Stomach (tissue), 9 donors: ENCODE results near the gene TMEFF2. TPM values are rescaled to one million over a fixed set of nuclear protein-coding genes. Genes with fewer than 3 reads are reported as not detected.

Source experiments
- DNase-seq, 2 donors: peaks; one replicate each; pipeline versions ENCODE4 v3.0.0 to v3.0.0-alpha.2; 2013 to 2019
- H3K27ac ChIP-seq, 5 donors: fragments of 200-600 bp in 4 of 5; sonication (generic) in 4 of 5; one replicate each; pipeline ENCODE4 v1.5.1; 2013 to 2019; ENCODE audit warnings: mild to moderate bottlenecking in 1 of 5, moderate library complexity in 1 of 5
- H3K27me3 ChIP-seq, 3 donors: fragments of 200-600 bp; sonication (generic); one replicate each; pipeline ENCODE4 v1.5.1; 2017 to 2019; ENCODE audit warnings: mixed run types in 1 of 3
- H3K36me3 ChIP-seq, 4 donors: fragments of 200-600 bp; sonication (generic); 1 replicate in 3 of 4; 2 replicates in 1 of 4; pipeline ENCODE4 v1.5.1; 2016 to 2019
- H3K4me1 ChIP-seq, 4 donors: fragments of 200-600 bp; sonication (generic); one replicate each; pipeline ENCODE4 v1.5.1; 2016 to 2019
- H3K4me3 ChIP-seq, 4 donors: fragments of 200-600 bp; sonication (generic) in 3 of 4; one replicate each; pipeline ENCODE4 v1.5.1; 2016 to 2019; ENCODE audit warnings: mild to moderate bottlenecking in 1 of 4
- H3K9me3 ChIP-seq, 4 donors: fragments of 200-600 bp; sonication (generic); one replicate each; pipeline ENCODE4 v1.5.1; 2016 to 2019
- EP300 ChIP-seq: sonication (generic); formaldehyde crosslinking; IDR thresholded peaks from one replicate; pipeline ENCODE4 v1.6.1; 2017; ENCODE audit warnings: antibody characterized with exemption
- POLR2A ChIP-seq, 4 donors: fragments of 450-650 bp; IDR thresholded peaks; one replicate each; pipeline ENCODE4 v1.6.1; 2016; ENCODE audit warnings: antibody characterized with exemption in 4 of 4, control low read depth in 2 of 4, mild to moderate bottlenecking in 1 of 4, moderate library complexity in 1 of 4
- POLR2AphosphoS5 ChIP-seq, 3 donors: sonication (generic); formaldehyde crosslinking; IDR thresholded peaks; one replicate each; pipeline ENCODE4 v1.6.1; 2016; ENCODE audit warnings: antibody characterized with exemption in 3 of 3
- WGBS, 5 donors: extraction: QIAGEN DNeasy Blood & Tissue Kit in 3 of 5; methylation state at CpG; one replicate each; pipeline versions ENCODE4 v1.1.5 to v1.1.7; 2013 to 2018; 5-methylcytosine and 5-hydroxymethylcytosine counted together
- intact Hi-C: fragments of 100-400 bp; cut with DNase I; formaldehyde crosslinking; loops from one replicate; pipeline ENCODE4 v1.15.1; 2023; ENCODE audit warnings: low total_unique reads
- polyA plus RNA-seq, 3 donors: library from polyadenylated mRNA; stranded (reverse); fragments of 200-250 nt; gene quantifications; one replicate each; pipeline ENCODE4 v1.2.3, GENCODE V29; 2013
- total RNA-seq, 5 donors: library from RNA; depleted of rRNA; stranded (reverse); fragments of >200 nt; gene quantifications; one replicate each; pipeline versions ENCODE4 v1.1.0 to v1.2.3, GENCODE V29; 2014 to 2016
- TF ChIP-seq, protein P1 (sequence below), 7 experiments: fragments of 450-650 bp in 4 of 7; fragments of 200-600 bp in 3 of 7; sonication (generic) in 3 of 7; IDR thresholded peaks; one replicate each; pipeline ENCODE4 v1.5.1; 2016 to 2019; ENCODE audit warnings: antibody characterized with exemption in 7 of 7, control low read depth in 2 of 7, mild to moderate bottlenecking in 1 of 7
- donor health status: healthy with polysubstance abuse.
- donor health status: Bipolar disorder and iron deficiency.
- donor health status: healthy.

Gene TMEFF2
- total and polyA plus RNA-seq, 8 donors: 0.23 to 0.50 (median 0.37) TPM; not detected in 3

DNA sequence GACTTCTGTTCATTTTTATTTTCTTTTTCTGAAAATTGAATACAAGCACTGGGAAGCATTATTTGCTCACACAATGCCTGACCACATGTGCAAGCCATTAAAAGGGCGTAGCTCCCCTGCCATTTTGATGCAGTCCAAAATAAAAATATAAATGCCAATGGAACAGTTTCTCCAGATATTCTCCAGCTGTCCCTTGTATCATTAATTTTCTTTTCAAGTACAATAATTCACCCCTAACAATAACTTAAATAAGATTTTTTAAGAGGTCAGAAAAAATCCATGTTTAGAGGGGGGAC lies 168.0 kb downstream of the TMEFF2 start:
- no peak for DNase-seq
- intact Hi-C loops: no loop called here
- no peaks in the 10 kb centered on the region for H3K36me3 ChIP-seq
- H3K4me3 ChIP-seq: no peak overlapping the region
- no peak for TF ChIP-seq POLR2AphosphoS5 (IDR thresholded peaks at IDR 0.05)
- no peak for TF ChIP-seq EP300
- TF ChIP-seq POLR2A (IDR thresholded peaks at IDR 0.05): no peak
- TF ChIP-seq, protein P1, sequence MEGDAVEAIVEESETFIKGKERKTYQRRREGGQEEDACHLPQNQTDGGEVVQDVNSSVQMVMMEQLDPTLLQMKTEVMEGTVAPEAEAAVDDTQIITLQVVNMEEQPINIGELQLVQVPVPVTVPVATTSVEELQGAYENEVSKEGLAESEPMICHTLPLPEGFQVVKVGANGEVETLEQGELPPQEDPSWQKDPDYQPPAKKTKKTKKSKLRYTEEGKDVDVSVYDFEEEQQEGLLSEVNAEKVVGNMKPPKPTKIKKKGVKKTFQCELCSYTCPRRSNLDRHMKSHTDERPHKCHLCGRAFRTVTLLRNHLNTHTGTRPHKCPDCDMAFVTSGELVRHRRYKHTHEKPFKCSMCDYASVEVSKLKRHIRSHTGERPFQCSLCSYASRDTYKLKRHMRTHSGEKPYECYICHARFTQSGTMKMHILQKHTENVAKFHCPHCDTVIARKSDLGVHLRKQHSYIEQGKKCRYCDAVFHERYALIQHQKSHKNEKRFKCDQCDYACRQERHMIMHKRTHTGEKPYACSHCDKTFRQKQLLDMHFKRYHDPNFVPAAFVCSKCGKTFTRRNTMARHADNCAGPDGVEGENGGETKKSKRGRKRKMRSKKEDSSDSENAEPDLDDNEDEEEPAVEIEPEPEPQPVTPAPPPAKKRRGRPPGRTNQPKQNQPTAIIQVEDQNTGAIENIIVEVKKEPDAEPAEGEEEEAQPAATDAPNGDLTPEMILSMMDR (IDR thresholded peaks at IDR 0.05): no peak
- H3K9me3 ChIP-seq: peaks cover 0 to 2% (median 0%) of the 10 kb centered on the region in 4 donors
- H3K27me3 ChIP-seq: no peaks in the 10 kb centered on the region
- H3K27ac ChIP-seq: no peak overlapping the region
- H3K4me1 ChIP-seq: peaks cover 0 to 5% (median 0%) of the 10 kb centered on the region in 4 donors
- 69 to 77% (median 70%) methylated on average over 1 of the region's 1 CpG for WGBS, 5 donors

- peaks cover 0 to 5% (median 0%) of the 10 kb centered on the region in 4 donors for H3K4me1 ChIP-seq
- H3K36me3 ChIP-seq: no peaks in the 10 kb centered on the region
- WGBS, 5 donors: 49 to 61% (median 56%) methylated on average over 7 of the region's 7 CpGs
- no peak overlapping the region for H3K4me3 ChIP-seq
- TF ChIP-seq POLR2A (IDR thresholded peaks at IDR 0.05) (no peak), EP300 (no peak), POLR2AphosphoS5 (IDR thresholded peaks at IDR 0.05) (no peak)
- intact Hi-C loops: no loop called here
- H3K27me3 ChIP-seq: no peaks in the 10 kb centered on the region
- DNase-seq: no peak
- peaks cover 0 to 2% (median 0%) of the 10 kb centered on the region in 4 donors for H3K9me3 ChIP-seq
- no peak overlapping the region for H3K27ac ChIP-seq
Observed at GRCh38 chr2:192026059-192026824, 168.5 kb downstream of the TMEFF2 start.

DNA sequence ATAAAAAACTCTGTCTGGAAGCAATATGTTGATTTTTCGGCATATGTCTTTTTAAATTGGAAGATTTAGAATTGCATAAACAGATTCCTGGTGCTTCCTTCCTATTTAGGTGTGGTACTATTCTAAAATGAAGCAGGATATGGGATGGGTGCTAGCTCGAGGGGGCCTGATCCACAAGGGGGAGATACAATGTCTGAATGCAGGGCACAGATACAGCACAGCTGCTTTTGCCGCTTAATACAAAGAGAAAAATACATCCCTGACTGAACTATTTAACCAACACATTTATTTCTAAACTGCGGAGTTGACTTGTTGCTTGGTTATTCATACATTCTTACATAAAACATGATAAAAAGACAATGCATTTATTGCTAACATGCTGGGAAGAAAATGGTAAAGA lies 169.1 kb downstream of the TMEFF2 start:
- Histone ChIP-seq H3K9me3 (peaks cover 0 to 2% (median 0%) of the 10 kb centered on the region in 4 donors), H3K4me1 (peaks cover 0 to 5% (median 0%) of the 10 kb centered on the region in 4 donors), H3K4me3 (no peak overlapping the region), H3K27ac (no peak overlapping the region), H3K36me3 (no peaks in the 10 kb centered on the region), H3K27me3 (no peaks in the 10 kb centered on the region)
- no peak for TF ChIP-seq EP300
- TF ChIP-seq POLR2AphosphoS5 (IDR thresholded peaks at IDR 0.05): no peak
- TF ChIP-seq, protein P1 (IDR thresholded peaks at IDR 0.05): no peak
- TF ChIP-seq POLR2A (IDR thresholded peaks at IDR 0.05): no peak
- no peak for DNase-seq
- 78 to 83% (median 82%) methylated on average over 4 of the region's 4 CpGs for WGBS, 5 donors
- intact Hi-C loops: no loop called here

DNA sequence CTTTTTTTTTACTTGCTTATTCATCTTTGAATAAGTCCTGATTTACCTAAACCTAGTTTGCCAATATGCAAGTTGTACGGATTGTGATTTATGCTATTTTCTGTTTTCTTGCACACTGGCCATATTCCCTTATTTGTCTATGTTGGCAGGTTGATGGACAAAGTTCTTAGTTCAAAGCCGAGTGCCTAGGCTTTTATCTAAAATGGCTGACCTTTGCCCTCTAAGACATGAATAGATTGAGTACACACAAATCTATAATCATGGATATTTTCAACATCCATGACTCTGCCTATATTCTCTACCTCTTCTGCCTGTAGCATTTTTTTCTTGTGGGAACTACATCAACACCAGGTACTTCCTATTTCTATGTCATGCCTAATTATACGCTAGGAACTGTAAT lies 171.7 kb downstream of the TMEFF2 start:
- H3K4me3 ChIP-seq: no peak overlapping the region
- H3K27ac ChIP-seq: no peak overlapping the region
- intact Hi-C loops: no loop called here
- no peaks in the 10 kb centered on the region for H3K36me3 ChIP-seq
- no peak for DNase-seq
- TF ChIP-seq EP300 (no peak), POLR2A (IDR thresholded peaks at IDR 0.05) (no peak), POLR2AphosphoS5 (IDR thresholded peaks at IDR 0.05) (no peak)
- TF ChIP-seq, protein P1 (IDR thresholded peaks at IDR 0.05): no peak
- peaks cover 0 to 5% (median 0%) of the 10 kb centered on the region in 4 donors for H3K4me1 ChIP-seq
- H3K27me3 ChIP-seq: no peaks in the 10 kb centered on the region
- 71 to 78% (median 76%) methylated on average over 3 of the region's 3 CpGs for WGBS, 5 donors
- H3K9me3 ChIP-seq: no peaks in the 10 kb centered on the region

GRCh38 chr2:192017844-192018243 lies 176.9 kb downstream of the TMEFF2 start:
- no peaks in the 10 kb centered on the region for H3K27me3 ChIP-seq
- H3K4me3 ChIP-seq: no peak overlapping the region
- DNase-seq: no peak
- TF ChIP-seq, protein P1 (IDR thresholded peaks at IDR 0.05): no peak
- no peak for TF ChIP-seq POLR2AphosphoS5 (IDR thresholded peaks at IDR 0.05)
- H3K4me1 ChIP-seq: no peaks in the 10 kb centered on the region
- H3K36me3 ChIP-seq: no peaks in the 10 kb centered on the region
- intact Hi-C loops: no loop called here
- no peak overlapping the region for H3K27ac ChIP-seq
- no peaks in the 10 kb centered on the region for H3K9me3 ChIP-seq
